ENCODE measurements around the gene FFAR2. TPM values are rescaled to one million over a fixed set of nuclear protein-coding genes. Genes with fewer than 3 reads are reported as not detected.

Gene FFAR2
- total RNA-seq, 1 experiment from 2014 or later = not detected

DNA sequence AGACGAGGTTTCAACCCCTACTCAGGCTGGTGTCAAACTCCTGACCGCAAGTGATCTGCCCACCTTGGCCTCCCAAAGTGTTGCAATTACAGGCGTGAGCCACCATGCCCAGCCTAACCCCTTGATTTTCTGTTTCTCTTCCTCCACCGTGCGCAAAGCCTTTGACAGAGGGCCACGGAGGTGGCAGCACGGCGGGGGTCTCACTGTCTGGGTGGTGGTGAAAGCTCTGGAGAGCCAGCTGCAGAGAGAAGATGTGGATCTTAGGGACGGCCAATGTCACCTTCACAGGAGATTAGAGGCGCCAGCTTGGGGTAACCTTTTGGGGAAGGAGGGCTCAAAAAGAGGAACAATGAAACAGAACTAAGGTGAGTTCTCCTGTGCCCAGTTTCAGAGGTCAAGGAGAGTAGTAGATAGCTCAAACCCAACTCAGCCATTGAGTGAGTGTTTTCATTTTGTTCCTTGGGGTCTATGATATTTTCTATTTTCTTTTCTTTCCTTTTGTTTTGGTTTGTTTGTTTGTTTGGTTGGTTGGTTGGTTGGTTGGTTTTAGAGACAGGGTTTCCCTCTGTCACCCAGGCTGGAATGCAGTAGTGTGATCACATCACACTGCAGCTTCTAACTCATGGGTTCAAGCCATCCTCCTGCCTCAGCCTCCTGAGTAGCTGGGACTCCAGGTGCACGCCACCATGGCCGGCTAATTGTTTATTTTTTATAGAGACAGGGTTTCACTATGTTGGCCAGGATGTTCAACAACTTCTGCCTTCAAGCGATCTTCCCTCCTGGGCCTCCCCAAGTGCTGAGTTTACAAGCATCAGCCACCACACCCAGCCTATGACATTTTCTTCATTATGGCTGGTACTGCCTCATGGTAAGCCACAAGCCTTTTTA, 39.5 kb upstream of the FFAR2 start:
- ATAC-seq = no peak

DNA sequence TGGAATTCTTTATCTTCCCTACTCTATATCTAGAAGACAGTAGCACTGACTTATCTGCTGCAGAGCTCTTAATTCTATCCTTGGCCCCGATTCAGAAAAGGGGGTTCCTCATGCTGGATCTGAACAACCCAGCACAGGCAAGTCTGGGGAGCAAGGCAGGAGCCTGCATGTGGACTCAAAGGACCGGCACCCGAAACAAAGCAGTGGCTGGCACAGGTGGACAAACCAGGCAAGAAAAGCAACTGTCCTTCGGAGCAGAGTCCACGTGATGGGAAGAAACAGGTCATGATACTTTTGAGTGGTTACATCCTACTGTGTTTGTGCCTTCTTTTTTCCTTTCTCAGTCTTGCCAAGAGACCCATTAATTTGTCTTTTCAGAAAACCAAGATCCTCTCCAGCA, 38.9 kb upstream of the FFAR2 start:
- H3F3A ChIP-seq (ENCODE audit: low read length, unreplicated experiment) = no peaks in the 10 kb centered on the region
- no peaks in the 10 kb centered on the region for H4K20me1 ChIP-seq (ENCODE audit: low read length)
- ChIA-PET CTCF (no interaction called here), POLR2A (ENCODE audit: unreplicated experiment) (no interaction called here)
- TF ChIP-seq EZH2phosphoT487 (IDR thresholded peaks at IDR 0.05; ENCODE audit: borderline replicate concordance, low read length) = no peak
- TF ChIP-seq EZH2 (IDR thresholded peaks at IDR 0.05; ENCODE audit: low read length, unreplicated experiment) = no peak
- TF ChIP-seq, protein P1, sequence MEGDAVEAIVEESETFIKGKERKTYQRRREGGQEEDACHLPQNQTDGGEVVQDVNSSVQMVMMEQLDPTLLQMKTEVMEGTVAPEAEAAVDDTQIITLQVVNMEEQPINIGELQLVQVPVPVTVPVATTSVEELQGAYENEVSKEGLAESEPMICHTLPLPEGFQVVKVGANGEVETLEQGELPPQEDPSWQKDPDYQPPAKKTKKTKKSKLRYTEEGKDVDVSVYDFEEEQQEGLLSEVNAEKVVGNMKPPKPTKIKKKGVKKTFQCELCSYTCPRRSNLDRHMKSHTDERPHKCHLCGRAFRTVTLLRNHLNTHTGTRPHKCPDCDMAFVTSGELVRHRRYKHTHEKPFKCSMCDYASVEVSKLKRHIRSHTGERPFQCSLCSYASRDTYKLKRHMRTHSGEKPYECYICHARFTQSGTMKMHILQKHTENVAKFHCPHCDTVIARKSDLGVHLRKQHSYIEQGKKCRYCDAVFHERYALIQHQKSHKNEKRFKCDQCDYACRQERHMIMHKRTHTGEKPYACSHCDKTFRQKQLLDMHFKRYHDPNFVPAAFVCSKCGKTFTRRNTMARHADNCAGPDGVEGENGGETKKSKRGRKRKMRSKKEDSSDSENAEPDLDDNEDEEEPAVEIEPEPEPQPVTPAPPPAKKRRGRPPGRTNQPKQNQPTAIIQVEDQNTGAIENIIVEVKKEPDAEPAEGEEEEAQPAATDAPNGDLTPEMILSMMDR (conservative IDR thresholded peaks at IDR 0.05; ENCODE audit: low read depth, low read length) = no peak
- no peaks in the 10 kb centered on the region for H3K36me3 ChIP-seq (ENCODE audit: low read depth, low read length)
- intact Hi-C loops (cut with micrococcal nuclease) = no loop called here
- no peak overlapping the region for H3K9ac ChIP-seq (ENCODE audit: low read length)
- no peaks in the 10 kb centered on the region for H3K9me3 ChIP-seq (ENCODE audit: low read length)
- no peaks in the 10 kb centered on the region for H3K79me2 ChIP-seq (ENCODE audit: low read length)
- no TSS peak for BruUV-seq (replicated peaks)
- no peaks in the 10 kb centered on the region for H3K9me2 ChIP-seq (replicated peaks; ENCODE audit: low read length)
- H3K4me1 ChIP-seq (ENCODE audit: insufficient read depth, low read length) = no peaks in the 10 kb centered on the region
- H2AFZ ChIP-seq (ENCODE audit: low read length) = no peak overlapping the region
- H3K4me3 ChIP-seq (ENCODE audit: low read length) = no peak overlapping the region
- no peak for DNase-seq
- peaks cover 23% of the 10 kb centered on the region for H3K27me3 ChIP-seq (ENCODE audit: low read length)
- ATAC-seq = no peak
- no peak overlapping the region for H3K4me2 ChIP-seq (ENCODE audit: low read length)
- H3K27ac ChIP-seq (ENCODE audit: low read length) = no peak overlapping the region

More for the DNA sequence above, 39.5 kb upstream of the FFAR2 start:
- H3K9me2 ChIP-seq (replicated peaks; ENCODE audit: low read length) = no peaks in the 10 kb centered on the region
- H3K4me1 ChIP-seq (ENCODE audit: insufficient read depth, low read length) = no peaks in the 10 kb centered on the region
- no peaks in the 10 kb centered on the region for H4K20me1 ChIP-seq (ENCODE audit: low read length)
- H3K79me2 ChIP-seq (ENCODE audit: low read length) = no peaks in the 10 kb centered on the region
- no peaks in the 10 kb centered on the region for H3K9me3 ChIP-seq (ENCODE audit: low read length)
- no peak overlapping the region for H2AFZ ChIP-seq (ENCODE audit: low read length)
- ChIA-PET CTCF (no interaction called here), POLR2A (ENCODE audit: unreplicated experiment) (no interaction called here)
- TF ChIP-seq EZH2phosphoT487 (IDR thresholded peaks at IDR 0.05; ENCODE audit: borderline replicate concordance, low read length) = no peak
- DNase-seq = no peak
- H3K36me3 ChIP-seq (ENCODE audit: low read depth, low read length) = no peaks in the 10 kb centered on the region
- intact Hi-C loops (cut with micrococcal nuclease) = no loop called here
- H3K9ac ChIP-seq (ENCODE audit: low read length) = no peak overlapping the region
- H3K27ac ChIP-seq (ENCODE audit: low read length) = no peak overlapping the region
- H3F3A ChIP-seq (ENCODE audit: low read length, unreplicated experiment) = no peaks in the 10 kb centered on the region
- peaks cover 23% of the 10 kb centered on the region for H3K27me3 ChIP-seq (ENCODE audit: low read length)
- H3K4me2 ChIP-seq (ENCODE audit: low read length) = no peak overlapping the region
- H3K4me3 ChIP-seq (ENCODE audit: low read length) = no peak overlapping the region
- no TSS peak for BruUV-seq (replicated peaks)

DNA sequence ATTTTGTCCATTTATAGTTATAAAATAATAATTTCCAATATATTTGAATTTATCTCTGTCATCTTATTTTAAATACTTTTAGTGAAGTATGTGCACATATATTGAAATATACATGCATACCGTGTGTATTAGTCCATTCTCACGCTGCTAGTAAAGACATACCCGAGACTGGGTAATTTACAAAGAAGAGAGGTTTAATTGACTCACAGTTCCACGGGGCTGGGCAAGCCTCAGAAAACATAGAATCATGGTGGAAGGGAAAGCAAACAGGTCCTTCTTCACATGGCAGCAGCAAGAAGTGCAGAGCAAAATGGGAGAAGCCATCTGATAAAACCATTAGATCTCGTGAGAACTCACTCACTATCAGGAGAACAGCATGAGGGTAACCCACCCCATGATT, 37.6 kb upstream of the FFAR2 start:
- CTCF ChIA-PET = no interaction called here

More for the DNA sequence above, 37.6 kb upstream of the FFAR2 start:
- H3K9ac ChIP-seq (ENCODE audit: low read length) = no peak overlapping the region
- TF ChIP-seq, protein P1 (conservative IDR thresholded peaks at IDR 0.05; ENCODE audit: low read depth, low read length) = no peak
- TF ChIP-seq EZH2 (IDR thresholded peaks at IDR 0.05; ENCODE audit: low read length, unreplicated experiment) (no peak), EZH2phosphoT487 (IDR thresholded peaks at IDR 0.05; ENCODE audit: borderline replicate concordance, low read length) (no peak)
- no peaks in the 10 kb centered on the region for H3F3A ChIP-seq (ENCODE audit: low read length, unreplicated experiment)
- no peaks in the 10 kb centered on the region for H3K79me2 ChIP-seq (ENCODE audit: low read length)
- no peaks in the 10 kb centered on the region for H3K9me3 ChIP-seq (ENCODE audit: low read length)
- intact Hi-C loops (cut with micrococcal nuclease) = no loop called here
- H3K4me2 ChIP-seq (ENCODE audit: low read length) = no peak overlapping the region
- no peaks in the 10 kb centered on the region for H3K9me2 ChIP-seq (replicated peaks; ENCODE audit: low read length)
- H3K4me3 ChIP-seq (ENCODE audit: low read length) = no peak overlapping the region
- DNase-seq = no peak
- H3K27ac ChIP-seq (ENCODE audit: low read length) = no peak overlapping the region
- H3K4me1 ChIP-seq (ENCODE audit: insufficient read depth, low read length) = no peaks in the 10 kb centered on the region
- no peaks in the 10 kb centered on the region for H4K20me1 ChIP-seq (ENCODE audit: low read length)
- no peak for ATAC-seq
- H3K27me3 ChIP-seq (ENCODE audit: low read length) = peaks cover 24% of the 10 kb centered on the region
- H2AFZ ChIP-seq (ENCODE audit: low read length) = no peak overlapping the region
- no TSS peak for BruUV-seq (replicated peaks)
- H3K36me3 ChIP-seq (ENCODE audit: low read depth, low read length) = no peaks in the 10 kb centered on the region
- POLR2A ChIA-PET (ENCODE audit: unreplicated experiment) = no interaction called here

All from PC-3 (cell line).